ENCODE results near the gene CHD9.
A peak's percentile ranks its signal among the peaks of the same experiment; 100 is the strongest.

CHD9 gene

DNA sequence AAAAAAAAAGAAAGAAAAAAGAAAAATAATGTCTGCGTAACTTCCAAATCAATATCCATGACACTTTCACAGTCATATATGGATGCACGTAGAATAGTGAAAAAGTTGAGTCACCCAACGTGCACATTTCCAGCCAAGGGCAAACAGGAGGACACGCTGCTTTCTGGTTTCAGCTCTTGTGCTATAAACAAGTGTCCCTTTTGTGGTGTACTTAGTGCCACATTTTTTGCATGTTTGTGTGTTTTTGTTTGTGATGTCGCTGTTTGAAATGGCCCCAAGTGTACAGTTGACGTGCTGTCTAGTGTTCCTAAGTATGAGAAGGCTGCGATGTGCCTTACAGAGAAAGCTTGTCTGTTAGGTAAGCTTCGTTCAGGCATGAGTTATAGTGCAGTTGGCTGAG is 2.9 kb downstream of the CHD9 start:
- Histone ChIP-seq H3K4me2 (ENCODE audit: low read depth, low read length, poor library complexity, severe bottlenecking) (peak overlapping the region; percentile 22), H3K9ac (ENCODE audit: low read depth, low read length, poor library complexity, severe bottlenecking) (no peak overlapping the region), H3K9me3 (ENCODE audit: insufficient read depth, low read depth, low read length) (no peaks in the 10 kb centered on the region), H3K79me2 (ENCODE audit: insufficient read depth, low read length) (peaks cover 23% of the 10 kb centered on the region), H3K4me3 (ENCODE audit: low read length, poor library complexity, severe bottlenecking) (no peak overlapping the region), H3K27me3 (ENCODE audit: insufficient read depth, low read length, poor library complexity, severe bottlenecking) (no peaks in the 10 kb centered on the region), H3K9me2 (replicated peaks; ENCODE audit: low read depth, low read length) (no peaks in the 10 kb centered on the region), H4K20me1 (ENCODE audit: insufficient read depth, low read length, poor library complexity, severe bottlenecking) (no peaks in the 10 kb centered on the region), H3K36me3 (ENCODE audit: insufficient read depth, low read length) (no peaks in the 10 kb centered on the region), H3F3A (ENCODE audit: low read depth) (no peaks in the 10 kb centered on the region), H2AFZ (ENCODE audit: low read length) (no peak overlapping the region), H3K4me1 (ENCODE audit: insufficient read depth, low read length, poor library complexity, severe bottlenecking) (peaks cover 22% of the 10 kb centered on the region)
- TF ChIP-seq, protein P1, sequence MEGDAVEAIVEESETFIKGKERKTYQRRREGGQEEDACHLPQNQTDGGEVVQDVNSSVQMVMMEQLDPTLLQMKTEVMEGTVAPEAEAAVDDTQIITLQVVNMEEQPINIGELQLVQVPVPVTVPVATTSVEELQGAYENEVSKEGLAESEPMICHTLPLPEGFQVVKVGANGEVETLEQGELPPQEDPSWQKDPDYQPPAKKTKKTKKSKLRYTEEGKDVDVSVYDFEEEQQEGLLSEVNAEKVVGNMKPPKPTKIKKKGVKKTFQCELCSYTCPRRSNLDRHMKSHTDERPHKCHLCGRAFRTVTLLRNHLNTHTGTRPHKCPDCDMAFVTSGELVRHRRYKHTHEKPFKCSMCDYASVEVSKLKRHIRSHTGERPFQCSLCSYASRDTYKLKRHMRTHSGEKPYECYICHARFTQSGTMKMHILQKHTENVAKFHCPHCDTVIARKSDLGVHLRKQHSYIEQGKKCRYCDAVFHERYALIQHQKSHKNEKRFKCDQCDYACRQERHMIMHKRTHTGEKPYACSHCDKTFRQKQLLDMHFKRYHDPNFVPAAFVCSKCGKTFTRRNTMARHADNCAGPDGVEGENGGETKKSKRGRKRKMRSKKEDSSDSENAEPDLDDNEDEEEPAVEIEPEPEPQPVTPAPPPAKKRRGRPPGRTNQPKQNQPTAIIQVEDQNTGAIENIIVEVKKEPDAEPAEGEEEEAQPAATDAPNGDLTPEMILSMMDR (conservative IDR thresholded peaks at IDR 0.05; ENCODE audit: low read length): no peak
- no peak for TF ChIP-seq EZH2phosphoT487 (IDR thresholded peaks at IDR 0.05; ENCODE audit: borderline replicate concordance)

DNA sequence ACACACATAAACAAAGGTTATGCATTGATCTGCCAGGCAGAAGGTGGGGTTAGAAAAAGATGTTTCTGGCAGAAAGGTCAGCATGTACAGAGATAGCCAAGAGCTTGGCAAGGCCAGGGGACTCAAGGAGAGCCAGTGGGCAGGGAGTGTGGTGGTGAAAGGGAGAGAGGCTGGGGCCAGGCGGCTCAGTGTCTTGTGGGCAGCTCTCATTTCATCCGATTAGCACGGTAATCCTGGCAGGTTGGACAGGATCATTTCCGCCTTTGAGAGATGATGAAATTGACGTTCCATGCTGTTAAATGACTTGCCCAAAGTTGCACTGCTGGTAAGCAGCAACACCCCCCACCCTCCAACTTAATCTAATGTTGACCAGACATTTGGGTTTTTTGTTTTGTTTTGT is 3.6 kb downstream of the CHD9 start:
- Histone ChIP-seq H3K9ac (ENCODE audit: low read depth, low read length, poor library complexity, severe bottlenecking) (no peak overlapping the region), H3K79me2 (ENCODE audit: insufficient read depth, low read length) (peaks cover 23% of the 10 kb centered on the region), H3K36me3 (ENCODE audit: insufficient read depth, low read length) (no peaks in the 10 kb centered on the region), H3K9me3 (ENCODE audit: insufficient read depth, low read depth, low read length) (no peaks in the 10 kb centered on the region), H3K4me2 (ENCODE audit: low read depth, low read length, poor library complexity, severe bottlenecking) (peak overlapping the region; percentile 29), H4K20me1 (ENCODE audit: insufficient read depth, low read length, poor library complexity, severe bottlenecking) (no peaks in the 10 kb centered on the region), H3K4me1 (ENCODE audit: insufficient read depth, low read length, poor library complexity, severe bottlenecking) (peaks cover 15% of the 10 kb centered on the region), H3K9me2 (replicated peaks; ENCODE audit: low read depth, low read length) (no peaks in the 10 kb centered on the region), H3K4me3 (ENCODE audit: low read length, poor library complexity, severe bottlenecking) (no peak overlapping the region), H3K27me3 (ENCODE audit: insufficient read depth, low read length, poor library complexity, severe bottlenecking) (no peaks in the 10 kb centered on the region), H2AFZ (ENCODE audit: low read length) (no peak overlapping the region), H3F3A (ENCODE audit: low read depth) (no peaks in the 10 kb centered on the region)
- TF ChIP-seq EZH2phosphoT487 (IDR thresholded peaks at IDR 0.05; ENCODE audit: borderline replicate concordance): no peak
- TF ChIP-seq, protein P1 (conservative IDR thresholded peaks at IDR 0.05; ENCODE audit: low read length): no peak

DNA sequence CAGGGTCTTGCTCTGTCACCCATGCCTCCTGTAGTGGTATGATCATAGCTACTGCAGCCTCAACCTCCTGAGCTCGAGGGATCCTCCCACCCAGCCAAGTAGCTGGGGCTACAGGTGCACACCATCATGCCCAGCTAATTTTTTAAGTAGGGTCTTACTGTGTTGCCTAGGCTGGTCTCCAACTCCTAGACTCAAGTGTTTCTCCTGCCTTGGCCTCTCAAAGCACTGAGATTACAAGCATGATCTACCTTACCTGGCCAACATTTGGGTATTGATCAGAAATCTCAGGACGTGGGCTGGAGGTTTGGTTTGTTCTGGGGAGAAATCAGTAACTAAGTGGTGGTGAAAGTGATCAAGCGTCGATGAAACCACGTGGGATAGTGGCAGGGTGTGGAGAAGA is 4.1 kb downstream of the CHD9 start:
- TF ChIP-seq, protein P1 (conservative IDR thresholded peaks at IDR 0.05; ENCODE audit: low read length): no peak
- TF ChIP-seq EZH2phosphoT487 (IDR thresholded peaks at IDR 0.05; ENCODE audit: borderline replicate concordance): no peak
- Histone ChIP-seq H4K20me1 (ENCODE audit: insufficient read depth, low read length, poor library complexity, severe bottlenecking) (no peaks in the 10 kb centered on the region), H3K27me3 (ENCODE audit: insufficient read depth, low read length, poor library complexity, severe bottlenecking) (no peaks in the 10 kb centered on the region), H3K4me3 (ENCODE audit: low read length, poor library complexity, severe bottlenecking) (no peak overlapping the region), H3K9me2 (replicated peaks; ENCODE audit: low read depth, low read length) (no peaks in the 10 kb centered on the region), H3K9ac (ENCODE audit: low read depth, low read length, poor library complexity, severe bottlenecking) (no peak overlapping the region), H3K9me3 (ENCODE audit: insufficient read depth, low read depth, low read length) (no peaks in the 10 kb centered on the region), H3K4me1 (ENCODE audit: insufficient read depth, low read length, poor library complexity, severe bottlenecking) (peaks cover 14% of the 10 kb centered on the region), H2AFZ (ENCODE audit: low read length) (no peak overlapping the region), H3F3A (ENCODE audit: low read depth) (no peaks in the 10 kb centered on the region), H3K79me2 (ENCODE audit: insufficient read depth, low read length) (peaks cover 23% of the 10 kb centered on the region), H3K4me2 (ENCODE audit: low read depth, low read length, poor library complexity, severe bottlenecking) (peak overlapping the region; percentile 29), H3K36me3 (ENCODE audit: insufficient read depth, low read length) (no peaks in the 10 kb centered on the region)
